ENCODE data around the gene RFX3. TPM values are rescaled to one million over a fixed set of nuclear protein-coding genes. Genes with fewer than 3 reads are reported as not detected.

The RFX3 gene
- total RNA-seq, 2 donors from 2014 or later: 8.7 to 19.8 TPM

- H3K9me3 Mint-ChIP-seq: no peaks in the 10 kb centered on the region
- no peak overlapping the region for H3K27ac Mint-ChIP-seq
- no peaks in the 10 kb centered on the region for H3K27me3 Mint-ChIP-seq
- ATAC-seq (replicated peaks): no peak
- H3K36me3 Mint-ChIP-seq (ENCODE audit: low read depth): peaks cover 27% of the 10 kb centered on the region
- H3K4me1 Mint-ChIP-seq: no peaks in the 10 kb centered on the region
- H3K4me3 Mint-ChIP-seq: no peak overlapping the region
Measured at GRCh38 chr9:3296536-3296935, 229.3 kb downstream of the RFX3 start.

- Mint-ChIP-seq H3K27me3 (no peaks in the 10 kb centered on the region), H3K36me3 (ENCODE audit: low read depth) (peaks cover 49% of the 10 kb centered on the region), H3K4me1 (no peaks in the 10 kb centered on the region), H3K27ac (no peak overlapping the region), H3K4me3 (no peak overlapping the region), H3K9me3 (no peaks in the 10 kb centered on the region)
- no peak for ATAC-seq (replicated peaks)
Measured at GRCh38 chr9:3292311-3292710, 233.5 kb downstream of the RFX3 start.

GRCh38 chr9:3290231-3290840 lies 235.5 kb downstream of the RFX3 start:
- Mint-ChIP-seq H3K36me3 (ENCODE audit: low read depth) (peaks cover 61% of the 10 kb centered on the region), H3K4me3 (no peak overlapping the region), H3K9me3 (no peaks in the 10 kb centered on the region), H3K4me1 (no peaks in the 10 kb centered on the region), H3K27ac (no peak overlapping the region), H3K27me3 (no peaks in the 10 kb centered on the region)
- no peak for ATAC-seq (replicated peaks)

GRCh38 chr9:3288686-3289085 lies 237.1 kb downstream of the RFX3 start:
- Mint-ChIP-seq H3K27ac (no peak overlapping the region), H3K4me3 (no peak overlapping the region), H3K36me3 (ENCODE audit: low read depth) (peaks cover 73% of the 10 kb centered on the region), H3K4me1 (no peaks in the 10 kb centered on the region), H3K27me3 (no peaks in the 10 kb centered on the region), H3K9me3 (no peaks in the 10 kb centered on the region)
- no peak for ATAC-seq (replicated peaks)

GRCh38 chr9:3285365-3286161 lies 240.2 kb downstream of the RFX3 start:
- Mint-ChIP-seq H3K9me3 (no peaks in the 10 kb centered on the region), H3K27me3 (no peaks in the 10 kb centered on the region), H3K4me3 (no peak overlapping the region), H3K4me1 (no peaks in the 10 kb centered on the region), H3K27ac (no peak overlapping the region), H3K36me3 (ENCODE audit: low read depth) (peaks cover 65% of the 10 kb centered on the region)
- ATAC-seq (replicated peaks): no peak

GRCh38 chr9:3282365-3282764 lies 243.4 kb downstream of the RFX3 start:
- Mint-ChIP-seq H3K9me3 (no peaks in the 10 kb centered on the region), H3K4me1 (no peaks in the 10 kb centered on the region), H3K27me3 (no peaks in the 10 kb centered on the region), H3K36me3 (ENCODE audit: low read depth) (peaks cover 62% of the 10 kb centered on the region), H3K4me3 (no peak overlapping the region), H3K27ac (no peak overlapping the region)
- ATAC-seq (replicated peaks): no peak

GRCh38 chr9:3281399-3281798 lies 244.4 kb downstream of the RFX3 start:
- no peaks in the 10 kb centered on the region for H3K27me3 Mint-ChIP-seq
- no peak overlapping the region for H3K27ac Mint-ChIP-seq
- H3K9me3 Mint-ChIP-seq: no peaks in the 10 kb centered on the region
- no peak overlapping the region for H3K4me3 Mint-ChIP-seq
- no peak for ATAC-seq (replicated peaks)
- no peaks in the 10 kb centered on the region for H3K4me1 Mint-ChIP-seq
- peaks cover 62% of the 10 kb centered on the region for H3K36me3 Mint-ChIP-seq (ENCODE audit: low read depth)

- H3K36me3 Mint-ChIP-seq (ENCODE audit: low read depth): peaks cover 60% of the 10 kb centered on the region
- no peak overlapping the region for H3K4me3 Mint-ChIP-seq
- H3K27ac Mint-ChIP-seq: no peak overlapping the region
- H3K9me3 Mint-ChIP-seq: no peaks in the 10 kb centered on the region
- no peak for ATAC-seq (replicated peaks)
- H3K4me1 Mint-ChIP-seq: no peaks in the 10 kb centered on the region
- H3K27me3 Mint-ChIP-seq: no peaks in the 10 kb centered on the region
Measured at GRCh38 chr9:3277200-3277599, 248.6 kb downstream of the RFX3 start.

GRCh38 chr9:3271581-3271980 lies 254.2 kb downstream of the RFX3 start:
- H3K4me1 Mint-ChIP-seq: no peaks in the 10 kb centered on the region
- H3K27ac Mint-ChIP-seq: no peak overlapping the region
- H3K27me3 Mint-ChIP-seq: no peaks in the 10 kb centered on the region
- H3K4me3 Mint-ChIP-seq: no peak overlapping the region
- no peaks in the 10 kb centered on the region for H3K9me3 Mint-ChIP-seq
- ATAC-seq (replicated peaks): no peak
- H3K36me3 Mint-ChIP-seq (ENCODE audit: low read depth): peaks cover 81% of the 10 kb centered on the region

- H3K27me3 Mint-ChIP-seq: no peaks in the 10 kb centered on the region
- no peak for ATAC-seq (replicated peaks)
- no peak overlapping the region for H3K27ac Mint-ChIP-seq
- H3K4me1 Mint-ChIP-seq: no peaks in the 10 kb centered on the region
- H3K9me3 Mint-ChIP-seq: no peaks in the 10 kb centered on the region
- peaks cover 77% of the 10 kb centered on the region for H3K36me3 Mint-ChIP-seq (ENCODE audit: low read depth)
- no peak overlapping the region for H3K4me3 Mint-ChIP-seq
Measured at GRCh38 chr9:3271157-3271556, 254.6 kb downstream of the RFX3 start.

GRCh38 chr9:3268223-3268622 lies 257.6 kb downstream of the RFX3 start:
- H3K4me1 Mint-ChIP-seq: no peaks in the 10 kb centered on the region
- H3K9me3 Mint-ChIP-seq: no peaks in the 10 kb centered on the region
- ATAC-seq (replicated peaks): no peak
- H3K27me3 Mint-ChIP-seq: no peaks in the 10 kb centered on the region
- H3K36me3 Mint-ChIP-seq (ENCODE audit: low read depth): peaks cover 76% of the 10 kb centered on the region
- no peak overlapping the region for H3K4me3 Mint-ChIP-seq
- H3K27ac Mint-ChIP-seq: no peak overlapping the region

- ATAC-seq (replicated peaks): no peak
- Mint-ChIP-seq H3K4me3 (no peak overlapping the region), H3K36me3 (ENCODE audit: low read depth) (peaks cover 64% of the 10 kb centered on the region), H3K27me3 (no peaks in the 10 kb centered on the region), H3K4me1 (no peaks in the 10 kb centered on the region), H3K9me3 (no peaks in the 10 kb centered on the region), H3K27ac (no peak overlapping the region)
Measured at GRCh38 chr9:3263698-3264097, 262.1 kb downstream of the RFX3 start.

- Mint-ChIP-seq H3K4me1 (no peaks in the 10 kb centered on the region), H3K4me3 (no peak overlapping the region), H3K9me3 (no peaks in the 10 kb centered on the region), H3K27ac (no peak overlapping the region), H3K27me3 (no peaks in the 10 kb centered on the region), H3K36me3 (ENCODE audit: low read depth) (peaks cover 62% of the 10 kb centered on the region)
- ATAC-seq (replicated peaks): no peak
Measured at GRCh38 chr9:3262826-3263529, 262.8 kb downstream of the RFX3 start.

GRCh38 chr9:3261484-3261883 lies 264.3 kb downstream of the RFX3 start:
- no peaks in the 10 kb centered on the region for H3K9me3 Mint-ChIP-seq
- H3K4me1 Mint-ChIP-seq: no peaks in the 10 kb centered on the region
- peaks cover 67% of the 10 kb centered on the region for H3K36me3 Mint-ChIP-seq (ENCODE audit: low read depth)
- no peak overlapping the region for H3K4me3 Mint-ChIP-seq
- H3K27me3 Mint-ChIP-seq: no peaks in the 10 kb centered on the region
- no peak for ATAC-seq (replicated peaks)
- no peak overlapping the region for H3K27ac Mint-ChIP-seq
